Sigmoid colon (tissue), 7 donors: Measurements from ENCODE around the gene MORF4L1. TPM values are rescaled to one million over a fixed set of nuclear protein-coding genes. Genes with fewer than 3 reads are reported as not detected.
"Not testable (repeated sequence)": the region's sequence is repeated elsewhere in the genome, so short reads cannot be mapped to it uniquely, and the experiment has no call there.

Source experiments
- DNase-seq: peaks from one replicate; pipeline ENCODE4 v3.0.0-alpha.2; 2019
- H3K27ac ChIP-seq, 4 donors: fragments of 200-600 bp; sonication (generic); one replicate each; pipeline ENCODE4 v1.5.1; 2016 to 2019; ENCODE audit warnings: mild to moderate bottlenecking in 1 of 4
- H3K27me3 ChIP-seq, 3 donors: fragments of 200-600 bp; sonication (generic); one replicate each; pipeline ENCODE4 v1.5.1; 2019; ENCODE audit warnings: mild to moderate bottlenecking in 1 of 3
- H3K36me3 ChIP-seq, 4 donors: fragments of 200-600 bp; sonication (generic); one replicate each; pipeline ENCODE4 v1.5.1; 2016 to 2019
- H3K4me1 ChIP-seq, 4 donors: fragments of 200-600 bp; sonication (generic); one replicate each; pipeline ENCODE4 v1.5.1; 2017 to 2019
- H3K4me3 ChIP-seq, 4 donors: fragments of 200-600 bp; sonication (generic); one replicate each; pipeline ENCODE4 v1.5.1; 2017 to 2019; ENCODE audit warnings: mild to moderate bottlenecking in 2 of 4, moderate library complexity in 1 of 4
- H3K9me3 ChIP-seq, 4 donors: fragments of 200-600 bp in 3 of 4; sonication (generic) in 3 of 4; one replicate each; pipeline versions ENCODE4 v1.5.1 to v1.6.1; 2013 to 2019
- EP300 ChIP-seq, 4 donors: sonication (generic); formaldehyde crosslinking; IDR thresholded peaks; one replicate each; pipeline ENCODE4 v1.6.1; 2017; ENCODE audit warnings: antibody characterized with exemption in 4 of 4
- POLR2A ChIP-seq, 2 donors: fragments of 450-650 bp; IDR thresholded peaks; one replicate each; pipeline ENCODE4 v1.6.1; 2016; ENCODE audit warnings: antibody characterized with exemption in 2 of 2, mild to moderate bottlenecking in 2 of 2, moderate library complexity in 2 of 2
- POLR2AphosphoS5 ChIP-seq, 4 donors: sonication (generic); formaldehyde crosslinking; IDR thresholded peaks; one replicate each; pipeline ENCODE4 v1.6.1; 2017; ENCODE audit warnings: antibody characterized with exemption in 4 of 4
- WGBS, 2 donors: extraction: QIAGEN DNeasy Blood & Tissue Kit; methylation state at CpG; one replicate each; pipeline ENCODE4 v1.1.7; 2013; 5-methylcytosine and 5-hydroxymethylcytosine counted together
- intact Hi-C: fragments of 100-400 bp; cut with DNase I; formaldehyde crosslinking; loops from one replicate; pipeline ENCODE4 v1.15.1; 2023
- polyA plus RNA-seq, 3 donors: library from polyadenylated mRNA; stranded (reverse); fragments of 200-250 nt; gene quantifications; one replicate each; pipeline ENCODE4 v1.2.3, GENCODE V29; 2013
- total RNA-seq, 4 donors: library from RNA; depleted of rRNA; stranded (reverse); fragments of >200 nt; gene quantifications; one replicate each; pipeline ENCODE4 v1.1.0, GENCODE V29; 2016
- TF ChIP-seq, protein P1 (sequence below), 4 experiments: fragments of 450-650 bp in 3 of 4; fragments of 200-600 bp in 1 of 4; IDR thresholded peaks; one replicate each; pipeline ENCODE4 v1.5.1; 2016 to 2019; ENCODE audit warnings: antibody characterized with exemption in 4 of 4, mild to moderate bottlenecking in 3 of 4, moderate library complexity in 2 of 4
- donor health status: healthy with polysubstance abuse.
- donor health status: Bipolar disorder and iron deficiency.
- donor health status: healthy.

Gene MORF4L1
- total and polyA plus RNA-seq, 7 donors = 245 to 500 (median 318) TPM

DNA sequence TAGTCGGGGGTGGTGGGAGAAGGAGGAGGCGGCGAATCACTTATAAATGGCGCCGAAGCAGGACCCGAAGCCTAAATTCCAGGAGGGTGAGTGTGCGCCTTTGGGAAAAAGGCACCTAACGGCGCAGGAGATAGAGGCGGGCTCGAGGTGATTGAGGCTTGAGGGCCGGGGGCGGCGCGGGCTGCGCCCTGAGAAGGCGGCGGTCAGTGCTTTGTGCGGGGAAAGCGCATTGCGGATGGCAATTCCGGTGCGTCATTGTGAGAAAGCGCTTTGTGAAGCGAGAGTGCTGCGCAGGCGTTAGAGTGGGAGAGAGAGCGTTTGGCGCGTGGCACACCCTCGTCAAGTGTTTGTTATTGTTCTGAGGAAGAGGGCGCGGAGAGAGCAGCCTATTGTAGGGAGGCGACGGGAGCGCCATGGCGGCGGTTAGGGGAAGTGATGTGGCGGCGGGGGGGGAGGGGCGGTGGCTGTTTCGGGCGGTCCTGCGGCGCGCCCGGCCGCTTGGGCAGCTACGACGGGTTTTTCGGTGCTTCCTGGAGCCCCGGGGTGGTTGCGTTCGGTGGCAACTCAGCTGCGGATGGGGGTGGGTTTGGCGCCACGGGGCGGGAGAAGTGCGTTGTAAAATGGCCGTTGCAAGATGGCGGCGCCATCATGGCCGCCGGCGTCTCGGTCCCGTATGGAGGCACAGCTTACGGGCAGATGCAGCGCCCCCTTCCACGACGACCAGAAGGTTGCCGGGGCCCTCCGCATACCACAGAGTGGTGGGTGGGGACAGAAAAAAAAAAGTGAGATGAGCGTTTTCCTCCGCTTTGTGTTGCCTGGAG, 492 bp downstream of the MORF4L1 start:
- Histone ChIP-seq H3K27ac (peak overlapping the region; percentile 95 to 100 (median 100)), H3K36me3 (no peaks in the 10 kb centered on the region), H3K4me1 (peaks cover 0 to 45% (median 37%) of the 10 kb centered on the region in 4 donors), H3K9me3 (no peaks in the 10 kb centered on the region), H3K27me3 (no peaks in the 10 kb centered on the region), H3K4me3 (peak overlapping the region; percentile 74 to 99 (median 96))
- TF ChIP-seq EP300 (IDR thresholded peaks at IDR 0.05) (peak in 1 of 4 donors; percentile 2), POLR2AphosphoS5 (IDR thresholded peaks at IDR 0.05) (peak in 3 of 4 donors; percentile 8 to 95 (median 86)), POLR2A (IDR thresholded peaks at IDR 0.05) (peak; percentile 90 to 94)
- TF ChIP-seq, protein P1, sequence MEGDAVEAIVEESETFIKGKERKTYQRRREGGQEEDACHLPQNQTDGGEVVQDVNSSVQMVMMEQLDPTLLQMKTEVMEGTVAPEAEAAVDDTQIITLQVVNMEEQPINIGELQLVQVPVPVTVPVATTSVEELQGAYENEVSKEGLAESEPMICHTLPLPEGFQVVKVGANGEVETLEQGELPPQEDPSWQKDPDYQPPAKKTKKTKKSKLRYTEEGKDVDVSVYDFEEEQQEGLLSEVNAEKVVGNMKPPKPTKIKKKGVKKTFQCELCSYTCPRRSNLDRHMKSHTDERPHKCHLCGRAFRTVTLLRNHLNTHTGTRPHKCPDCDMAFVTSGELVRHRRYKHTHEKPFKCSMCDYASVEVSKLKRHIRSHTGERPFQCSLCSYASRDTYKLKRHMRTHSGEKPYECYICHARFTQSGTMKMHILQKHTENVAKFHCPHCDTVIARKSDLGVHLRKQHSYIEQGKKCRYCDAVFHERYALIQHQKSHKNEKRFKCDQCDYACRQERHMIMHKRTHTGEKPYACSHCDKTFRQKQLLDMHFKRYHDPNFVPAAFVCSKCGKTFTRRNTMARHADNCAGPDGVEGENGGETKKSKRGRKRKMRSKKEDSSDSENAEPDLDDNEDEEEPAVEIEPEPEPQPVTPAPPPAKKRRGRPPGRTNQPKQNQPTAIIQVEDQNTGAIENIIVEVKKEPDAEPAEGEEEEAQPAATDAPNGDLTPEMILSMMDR (IDR thresholded peaks at IDR 0.05) = peak in 2 of 4 experiments; percentile 5 to 12
- WGBS, 2 donors = 0% methylated on average over 75 of the region's 75 CpGs
- intact Hi-C loops = loop anchor here (2.0 to 5.0 kb wide), 4 partner anchors 44 to 724 kb away; partner anchors contain the start of genes ADAMTS7 and IDH3A
- DNase-seq = peak; percentile 87

DNA sequence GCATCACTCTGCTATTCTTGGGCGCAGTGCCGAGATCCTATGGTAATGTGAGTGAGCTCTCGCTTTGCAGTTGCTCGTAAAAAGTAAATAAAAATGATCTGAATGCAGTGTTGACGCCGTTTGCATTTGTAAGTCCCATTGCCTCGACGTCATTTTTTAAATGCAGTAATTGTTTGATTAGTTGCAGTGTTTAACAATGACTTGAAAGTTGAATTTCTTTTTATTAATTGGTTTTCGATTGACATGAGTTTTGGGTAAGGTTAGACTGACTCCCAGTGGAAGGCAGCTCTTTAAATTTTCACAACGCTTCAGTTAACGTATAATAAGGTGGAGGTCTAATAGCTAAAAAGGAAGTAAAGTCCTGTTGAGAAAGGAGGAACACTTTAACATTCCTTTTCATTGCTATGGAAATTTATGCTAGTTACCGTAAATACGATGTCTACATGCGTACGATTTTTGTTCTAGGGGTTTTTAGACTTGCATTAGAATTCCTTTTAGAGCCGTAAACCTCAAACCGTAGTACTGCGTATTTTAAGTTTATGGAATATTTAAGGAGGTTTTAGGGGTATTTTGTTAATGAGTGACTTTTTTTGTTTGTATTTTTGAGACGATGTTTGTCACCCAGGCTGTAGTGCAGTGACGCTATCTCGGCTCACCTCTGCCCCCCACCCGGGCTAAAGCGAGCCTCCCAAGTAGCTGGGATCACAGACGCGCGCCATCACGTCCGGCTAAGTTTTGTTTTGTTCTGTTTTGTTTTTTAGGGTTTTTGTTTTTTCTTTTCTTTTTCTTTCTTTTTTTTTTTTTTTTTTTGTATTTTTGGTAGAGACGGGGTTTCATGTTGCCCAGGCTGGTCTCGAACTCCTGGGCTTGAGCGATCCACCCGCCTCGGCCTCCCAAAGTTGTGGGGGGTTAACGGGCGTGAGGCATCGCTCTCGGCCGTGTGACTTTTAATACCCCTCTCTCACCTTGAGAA, 1.4 kb downstream of the MORF4L1 start:
- Histone ChIP-seq H3K9me3 (no peaks in the 10 kb centered on the region), H3K36me3 (no peaks in the 10 kb centered on the region), H3K4me1 (peaks cover 0 to 54% (median 46%) of the 10 kb centered on the region in 4 donors), H3K27me3 (no peaks in the 10 kb centered on the region), H3K4me3 (peak overlapping the region; percentile 74 to 99 (median 96)), H3K27ac (peak overlapping the region; percentile 95 to 100 (median 100))
- intact Hi-C loops = loop anchor here (2.0 to 5.0 kb wide), 4 partner anchors 43 to 725 kb away; partner anchors contain the start of genes ADAMTS7 and IDH3A
- TF ChIP-seq, protein P1 (IDR thresholded peaks at IDR 0.05) = no peak
- TF ChIP-seq POLR2AphosphoS5 (IDR thresholded peaks at IDR 0.05) (no peak), POLR2A (IDR thresholded peaks at IDR 0.05) (no peak), EP300 (IDR thresholded peaks at IDR 0.05) (no peak)
- 1% methylated on average over 38 of the region's 38 CpGs for WGBS, 2 donors
- no peak for DNase-seq

DNA sequence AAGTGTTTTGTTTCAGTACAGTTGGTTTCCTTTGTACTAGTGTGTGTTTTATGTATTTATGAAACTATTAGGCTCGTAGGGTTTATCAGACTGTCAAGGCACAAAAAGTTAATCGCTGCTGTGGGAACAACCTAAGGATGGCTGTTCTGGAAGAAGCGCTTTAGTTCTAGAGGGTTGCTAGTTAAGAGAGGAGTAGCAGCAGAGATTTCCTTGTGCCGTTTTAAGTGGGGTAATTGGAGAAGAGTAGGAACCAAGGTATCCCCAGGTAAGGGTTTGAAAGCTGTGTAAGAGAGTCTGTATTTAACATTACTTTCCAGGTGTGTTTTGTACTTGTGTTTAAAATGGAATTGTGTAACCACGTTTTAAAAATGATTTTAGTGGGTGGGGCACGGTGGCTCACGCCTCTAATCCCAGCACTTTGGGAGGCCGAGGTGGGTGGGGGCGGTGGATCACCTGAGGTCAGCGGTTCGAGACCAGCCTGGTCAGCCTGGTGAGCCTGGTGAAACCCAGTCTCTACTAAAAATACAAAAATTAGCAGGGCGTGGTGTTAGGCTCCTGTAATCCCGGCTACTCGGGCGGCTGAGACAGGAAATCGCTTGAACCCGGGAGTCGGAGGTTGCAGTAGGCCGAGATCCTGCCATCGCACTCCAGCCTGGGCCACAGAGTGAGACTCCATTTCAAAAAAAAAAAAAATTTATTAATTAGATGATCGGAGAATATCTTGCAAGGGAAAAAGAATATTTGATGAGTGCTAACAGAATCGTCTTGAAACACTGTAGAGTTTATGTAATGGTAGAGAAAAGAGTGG, 2.6 kb downstream of the MORF4L1 start:
- Histone ChIP-seq H3K36me3 (peaks cover 0 to 6% (median 2%) of the 10 kb centered on the region in 4 donors), H3K27me3 (no peaks in the 10 kb centered on the region), H3K9me3 (no peaks in the 10 kb centered on the region), H3K27ac (peak overlapping the region; percentile 95 to 100 (median 100)), H3K4me1 (peaks cover 0 to 66% (median 58%) of the 10 kb centered on the region in 4 donors), H3K4me3 (peak overlapping the region in 3 of 4 donors; percentile 74 to 99 (median 93))
- WGBS, 2 donors = 60 to 64% methylated on average over 22 of the region's 22 CpGs
- no peak for TF ChIP-seq POLR2A (IDR thresholded peaks at IDR 0.05)
- no peak for TF ChIP-seq EP300 (IDR thresholded peaks at IDR 0.05)
- TF ChIP-seq POLR2AphosphoS5 (IDR thresholded peaks at IDR 0.05) = no peak
- TF ChIP-seq, protein P1 (IDR thresholded peaks at IDR 0.05) = no peak
- no peak for DNase-seq
- intact Hi-C loops = no loop called here

DNA sequence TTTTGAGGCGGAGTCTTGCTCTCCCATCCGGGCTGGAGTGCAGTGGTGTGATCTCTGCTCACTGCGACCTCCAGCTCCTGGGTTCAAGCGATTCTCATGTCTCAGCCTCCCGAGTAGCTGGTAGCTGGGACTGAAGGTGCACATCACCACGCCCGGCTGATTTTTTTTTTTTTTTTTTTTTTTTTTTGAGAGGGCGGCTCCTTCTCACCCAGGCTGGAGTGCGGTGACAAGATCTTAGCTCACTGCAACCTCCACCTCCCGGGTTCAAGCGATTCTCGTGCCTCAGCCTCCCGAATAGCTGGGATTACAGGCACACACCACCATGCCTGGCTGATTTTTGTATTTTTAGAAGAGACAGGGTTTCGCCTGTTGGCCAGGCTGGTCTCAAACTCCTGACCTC, 4.3 kb downstream of the MORF4L1 start:
- Histone ChIP-seq H3K4me3 (peak overlapping the region in 1 of 4 donors; percentile 12), H3K27ac (peak overlapping the region in 3 of 4 donors; percentile 26 to 100 (median 95)), H3K36me3 (peaks cover 0 to 20% (median 8%) of the 10 kb centered on the region in 4 donors), H3K4me1 (peaks cover 0 to 74% (median 65%) of the 10 kb centered on the region in 4 donors)
- intact Hi-C loops, H3K9me3 ChIP-seq, DNase-seq, H3K27me3 ChIP-seq: not testable (repeated sequence)
- WGBS, 2 donors = 77 to 83% methylated on average over 14 of the region's 14 CpGs
